K562 (cell line): ENCODE data around the gene ADRB2. TPM values are rescaled to one million over a fixed set of nuclear protein-coding genes. Genes with fewer than 3 reads are reported as not detected.
A peak's percentile ranks its signal among the peaks of the same experiment; 100 is the strongest.

Experiments used
- EGR1 ChIP-seq: fragments of 450-650 bp; conservative IDR thresholded peaks from 2 replicates; pipeline ENCODE4 v1.6.1; 2017; ENCODE audit warnings: mild to moderate bottlenecking
- EHMT2 ChIP-seq: fragments of 450-650 bp; IDR thresholded peaks from 2 replicates; pipeline ENCODE4 v1.6.1; 2018; ENCODE audit warnings: antibody characterized with exemption
- HCFC1 ChIP-seq: IDR thresholded peaks from 2 replicates; pipeline ENCODE4 v1.6.1; 2012; ENCODE audit warnings: low read depth, low read length, improper control_type of control experiment
- MBD2 ChIP-seq: sonication (generic); IDR thresholded peaks from 2 replicates; pipeline ENCODE4 v1.6.1; 2016; ENCODE audit warnings: low read depth, borderline replicate concordance
- MEF2D ChIP-seq: conservative IDR thresholded peaks from 2 replicates; pipeline ENCODE4 v1.6.1; 2016; ENCODE audit warnings: low read depth, missing genetic modification characterization, missing compliant biosample characterization
- NFATC3 ChIP-seq: fragments of 450-650 bp; IDR thresholded peaks from 2 replicates; pipeline ENCODE4 v1.6.1; 2017; ENCODE audit warnings: mild to moderate bottlenecking
- NFRKB ChIP-seq: fragments of 450-650 bp; IDR thresholded peaks from 2 replicates; pipeline ENCODE4 v1.6.1; 2016; ENCODE audit warnings: low read depth
- PHF21A ChIP-seq: fragments of 450-650 bp; IDR thresholded peaks from 2 replicates; pipeline ENCODE4 v1.6.1; 2017; ENCODE audit warnings: low read depth, borderline replicate concordance
- SREBF2 ChIP-seq: sonication (generic); formaldehyde crosslinking; IDR thresholded peaks from 2 replicates; pipeline ENCODE4 v1.4.0; 2020; ENCODE audit warnings: mild to moderate bottlenecking, missing genetic modification reagents
- ZNF165 ChIP-seq: fragments of 250-450 bp; sonication (Bioruptor Pico); IDR thresholded peaks from 2 replicates; pipeline ENCODE4 v1.4.0; 2020; ENCODE audit warnings: borderline replicate concordance
- ZNF197 ChIP-seq: fragments of 200-800 bp; sonication (Bioruptor generic); IDR thresholded peaks from 2 replicates; pipeline ENCODE4 v1.6.1; 2016; ENCODE audit warnings: low read depth, missing genetic modification characterization, missing compliant biosample characterization
- ZNF766 ChIP-seq: fragments of 200-800 bp; sonication (Bioruptor generic); conservative IDR thresholded peaks from 2 replicates; pipeline ENCODE4 v1.6.1; 2016; ENCODE audit warnings: missing genetic modification characterization, missing compliant biosample characterization
- polyA plus RNA-seq, 8 experiments: library from polyadenylated mRNA; depleted of rRNA in 4 of 8; stranded (reverse) in 5 of 8; unstranded in 3 of 8; fragments of >200 nt; fragmentation: Nextera tagmentation in 2 of 8; fragmentation: Illumina TruSeq in 1 of 8; extraction: Ambion mirVana in 2 of 8; extraction: Trizol in 1 of 8; gene quantifications; 2 replicates each; pipeline versions ENCODE4 v1.2.1 to v1.2.3, GENCODE V29; 2011 to 2014; ENCODE audit warnings: inconsistent platforms in 1 of 8, missing spikeins in 1 of 8
- total RNA-seq, 7 experiments: library from RNA; depleted of rRNA in 6 of 7; stranded (reverse); fragments of >200 nt in 6 of 7; fragmentation: Illumina TruSeq in 2 of 7; extraction: Trizol in 2 of 7; gene quantifications; 2 replicates each; pipeline versions ENCODE4 v1.2.1 to v1.2.3, GENCODE V29; 2011 to 2021; ENCODE audit warnings: low replicate concordance in 1 of 7
- TF ChIP-seq, protein P1 (sequence below): IDR thresholded peaks from 2 replicates; pipeline ENCODE4 v1.6.1; 2011; ENCODE audit warnings: borderline replicate concordance, low read depth, mild to moderate bottlenecking, moderate library complexity, low read length; ENCODE audit not compliant: insufficient read depth, poor library complexity, severe bottlenecking
- TF ChIP-seq, protein P2 (sequence below): sonication (generic); formaldehyde crosslinking; IDR thresholded peaks from 2 replicates; pipeline ENCODE4 v1.8.0; 2022; ENCODE audit warnings: mild to moderate bottlenecking, missing genetic modification reagents
- TF ChIP-seq, protein P3 (sequence below): IDR thresholded peaks from 2 replicates; pipeline ENCODE4 v1.6.1; 2012; ENCODE audit warnings: low read depth, low read length, improper control_type of control experiment, borderline replicate concordance
- TF ChIP-seq, protein P4 (sequence below): fragments of 200-800 bp; sonication (Bioruptor generic); IDR thresholded peaks from 2 replicates; pipeline ENCODE4 v1.6.1; 2016; ENCODE audit warnings: missing genetic modification characterization, missing compliant biosample characterization

The ADRB2 gene
- total and polyA plus RNA-seq, 9 of the 15 experiments (the other 6 are each of a cell fraction or from before 2014, with no cell fraction given), result 0.01 to 0.18 (median 0.04) TPM; not detected in 2

DNA sequence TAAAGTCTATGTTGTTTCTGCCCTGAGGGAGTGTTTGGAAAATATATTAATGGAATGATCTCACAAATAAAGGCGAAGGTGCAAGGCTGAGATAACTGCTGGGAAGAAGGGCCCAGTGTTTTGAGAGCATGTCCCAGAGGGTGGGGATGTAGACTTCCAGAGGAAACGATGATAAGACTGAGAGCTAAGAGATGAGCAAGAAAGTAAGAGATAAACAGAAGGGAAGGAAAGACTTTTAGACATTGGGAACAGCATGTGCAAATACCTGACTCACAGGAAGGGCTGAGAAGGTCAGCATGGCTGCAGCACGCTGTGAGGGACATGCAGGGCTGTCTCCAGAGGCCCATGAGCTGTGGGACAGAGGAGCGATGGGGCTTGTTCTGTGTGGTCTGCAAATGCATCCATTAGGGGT lies 19.9 kb upstream of the ADRB2 start (continued):
- TF ChIP-seq, protein P1, sequence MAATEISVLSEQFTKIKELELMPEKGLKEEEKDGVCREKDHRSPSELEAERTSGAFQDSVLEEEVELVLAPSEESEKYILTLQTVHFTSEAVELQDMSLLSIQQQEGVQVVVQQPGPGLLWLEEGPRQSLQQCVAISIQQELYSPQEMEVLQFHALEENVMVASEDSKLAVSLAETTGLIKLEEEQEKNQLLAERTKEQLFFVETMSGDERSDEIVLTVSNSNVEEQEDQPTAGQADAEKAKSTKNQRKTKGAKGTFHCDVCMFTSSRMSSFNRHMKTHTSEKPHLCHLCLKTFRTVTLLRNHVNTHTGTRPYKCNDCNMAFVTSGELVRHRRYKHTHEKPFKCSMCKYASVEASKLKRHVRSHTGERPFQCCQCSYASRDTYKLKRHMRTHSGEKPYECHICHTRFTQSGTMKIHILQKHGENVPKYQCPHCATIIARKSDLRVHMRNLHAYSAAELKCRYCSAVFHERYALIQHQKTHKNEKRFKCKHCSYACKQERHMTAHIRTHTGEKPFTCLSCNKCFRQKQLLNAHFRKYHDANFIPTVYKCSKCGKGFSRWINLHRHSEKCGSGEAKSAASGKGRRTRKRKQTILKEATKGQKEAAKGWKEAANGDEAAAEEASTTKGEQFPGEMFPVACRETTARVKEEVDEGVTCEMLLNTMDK, result no peak
- TF ChIP-seq NFATC3 (no peak), EHMT2 (peak; percentile 85), ZNF197 (CRISPR knock-in tag) (no peak), EGR1 (no peak), MBD2 (peak; percentile 29; the same call in 1 of the 2 replicates), ZNF165 (no peak), MEF2D (tag) (0 out of 2 replicates have a peak, but pooled peaks have one; percentile 35), PHF21A (no peak), SREBF2 (CRISPR knock-in tag) (no peak), HCFC1 (no peak), ZNF766 (CRISPR knock-in tag) (no peak), NFRKB (no peak; the same call in 1 of the 2 replicates)
- TF ChIP-seq, protein P2, sequence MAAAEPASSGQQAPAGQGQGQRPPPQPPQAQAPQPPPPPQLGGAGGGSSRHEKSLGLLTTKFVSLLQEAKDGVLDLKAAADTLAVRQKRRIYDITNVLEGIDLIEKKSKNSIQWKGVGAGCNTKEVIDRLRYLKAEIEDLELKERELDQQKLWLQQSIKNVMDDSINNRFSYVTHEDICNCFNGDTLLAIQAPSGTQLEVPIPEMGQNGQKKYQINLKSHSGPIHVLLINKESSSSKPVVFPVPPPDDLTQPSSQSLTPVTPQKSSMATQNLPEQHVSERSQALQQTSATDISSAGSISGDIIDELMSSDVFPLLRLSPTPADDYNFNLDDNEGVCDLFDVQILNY (CRISPR knock-in tag), result no peak
- TF ChIP-seq, protein P3, sequence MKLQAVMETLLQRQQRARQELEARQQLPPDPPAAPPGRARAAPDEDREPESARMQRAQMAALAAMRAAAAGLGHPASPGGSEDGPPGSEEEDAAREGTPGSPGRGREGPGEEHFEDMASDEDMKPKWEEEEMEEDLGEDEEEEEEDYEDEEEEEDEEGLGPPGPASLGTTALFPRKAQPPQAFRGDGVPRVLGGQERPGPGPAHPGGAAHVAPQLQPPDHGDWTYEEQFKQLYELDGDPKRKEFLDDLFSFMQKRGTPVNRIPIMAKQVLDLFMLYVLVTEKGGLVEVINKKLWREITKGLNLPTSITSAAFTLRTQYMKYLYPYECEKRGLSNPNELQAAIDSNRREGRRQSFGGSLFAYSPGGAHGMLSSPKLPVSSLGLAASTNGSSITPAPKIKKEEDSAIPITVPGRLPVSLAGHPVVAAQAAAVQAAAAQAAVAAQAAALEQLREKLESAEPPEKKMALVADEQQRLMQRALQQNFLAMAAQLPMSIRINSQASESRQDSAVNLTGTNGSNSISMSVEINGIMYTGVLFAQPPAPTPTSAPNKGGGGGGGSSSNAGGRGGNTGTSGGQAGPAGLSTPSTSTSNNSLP, result peak; percentile 69; the same call in 1 of the 2 replicates
- TF ChIP-seq, protein P4, sequence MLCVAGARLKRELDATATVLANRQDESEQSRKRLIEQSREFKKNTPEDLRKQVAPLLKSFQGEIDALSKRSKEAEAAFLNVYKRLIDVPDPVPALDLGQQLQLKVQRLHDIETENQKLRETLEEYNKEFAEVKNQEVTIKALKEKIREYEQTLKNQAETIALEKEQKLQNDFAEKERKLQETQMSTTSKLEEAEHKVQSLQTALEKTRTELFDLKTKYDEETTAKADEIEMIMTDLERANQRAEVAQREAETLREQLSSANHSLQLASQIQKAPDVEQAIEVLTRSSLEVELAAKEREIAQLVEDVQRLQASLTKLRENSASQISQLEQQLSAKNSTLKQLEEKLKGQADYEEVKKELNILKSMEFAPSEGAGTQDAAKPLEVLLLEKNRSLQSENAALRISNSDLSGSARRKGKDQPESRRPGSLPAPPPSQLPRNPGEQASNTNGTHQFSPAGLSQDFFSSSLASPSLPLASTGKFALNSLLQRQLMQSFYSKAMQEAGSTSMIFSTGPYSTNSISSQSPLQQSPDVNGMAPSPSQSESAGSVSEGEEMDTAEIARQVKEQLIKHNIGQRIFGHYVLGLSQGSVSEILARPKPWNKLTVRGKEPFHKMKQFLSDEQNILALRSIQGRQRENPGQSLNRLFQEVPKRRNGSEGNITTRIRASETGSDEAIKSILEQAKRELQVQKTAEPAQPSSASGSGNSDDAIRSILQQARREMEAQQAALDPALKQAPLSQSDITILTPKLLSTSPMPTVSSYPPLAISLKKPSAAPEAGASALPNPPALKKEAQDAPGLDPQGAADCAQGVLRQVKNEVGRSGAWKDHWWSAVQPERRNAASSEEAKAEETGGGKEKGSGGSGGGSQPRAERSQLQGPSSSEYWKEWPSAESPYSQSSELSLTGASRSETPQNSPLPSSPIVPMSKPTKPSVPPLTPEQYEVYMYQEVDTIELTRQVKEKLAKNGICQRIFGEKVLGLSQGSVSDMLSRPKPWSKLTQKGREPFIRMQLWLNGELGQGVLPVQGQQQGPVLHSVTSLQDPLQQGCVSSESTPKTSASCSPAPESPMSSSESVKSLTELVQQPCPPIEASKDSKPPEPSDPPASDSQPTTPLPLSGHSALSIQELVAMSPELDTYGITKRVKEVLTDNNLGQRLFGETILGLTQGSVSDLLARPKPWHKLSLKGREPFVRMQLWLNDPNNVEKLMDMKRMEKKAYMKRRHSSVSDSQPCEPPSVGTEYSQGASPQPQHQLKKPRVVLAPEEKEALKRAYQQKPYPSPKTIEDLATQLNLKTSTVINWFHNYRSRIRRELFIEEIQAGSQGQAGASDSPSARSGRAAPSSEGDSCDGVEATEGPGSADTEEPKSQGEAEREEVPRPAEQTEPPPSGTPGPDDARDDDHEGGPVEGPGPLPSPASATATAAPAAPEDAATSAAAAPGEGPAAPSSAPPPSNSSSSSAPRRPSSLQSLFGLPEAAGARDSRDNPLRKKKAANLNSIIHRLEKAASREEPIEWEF (CRISPR knock-in tag), result no peak
